SU-DHL-6 (cell line): Measurements from ENCODE around the gene PMP22.

ENCODE experiments used
- CTCF ChIP-seq: fragments of 200-600 bp; sonication (generic); IDR thresholded peaks from one replicate; pipeline ENCODE4 v1.5.1; 2017; ENCODE audit warnings: antibody characterized with exemption, mild to moderate bottlenecking, low read length, moderate library complexity; ENCODE audit not compliant: insufficient read depth, poor library complexity, severe bottlenecking
- EZH2phosphoT487 ChIP-seq: fragments of 200-600 bp; sonication (generic), shearing (Covaris generic); conservative IDR thresholded peaks from 2 replicates; pipeline ENCODE4 v1.6.1; 2018; ENCODE audit warnings: mild to moderate bottlenecking, antibody characterized with exemption, low read length, moderate library complexity, mixed read lengths

- TF ChIP-seq CTCF = peak; percentile 20
- no peak for TF ChIP-seq EZH2phosphoT487
Measured at GRCh38 chr17:15247891-15248529, 17.1 kb downstream of the PMP22 start.
